Esophagus muscularis mucosa (tissue), 3 donors: Measurements from ENCODE around the gene FAM110A.

Experiments
- EP300 ChIP-seq: sonication (generic); formaldehyde crosslinking; IDR thresholded peaks from one replicate; pipeline ENCODE4 v1.6.1; 2017; ENCODE audit warnings: antibody characterized with exemption
- TF ChIP-seq, protein P1 (sequence below), 3 experiments: fragments of 200-600 bp in 2 of 3; fragments of 450-650 bp in 1 of 3; sonication (generic) in 2 of 3; IDR thresholded peaks; one replicate each; pipeline ENCODE4 v1.5.1; 2017 to 2019; ENCODE audit warnings: antibody characterized with exemption in 3 of 3, mild to moderate bottlenecking in 2 of 3, moderate library complexity in 1 of 3

DNA sequence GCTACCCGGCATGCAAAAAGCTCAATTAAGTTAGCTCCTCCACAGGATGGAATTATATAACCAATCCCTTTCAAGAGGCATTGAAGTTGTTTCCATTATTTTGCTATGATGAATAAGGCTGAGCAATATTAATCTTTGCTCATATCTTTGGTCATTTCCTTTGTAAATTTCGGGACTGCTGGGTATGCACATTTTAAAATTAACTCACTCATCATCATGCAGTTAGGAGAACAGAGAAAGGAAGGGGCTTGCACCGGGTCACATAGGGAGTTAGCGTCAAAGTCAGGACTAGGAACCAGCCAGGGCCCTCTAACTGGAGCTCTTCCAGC lies 430 bp upstream of the FAM110A start:
- TF ChIP-seq, protein P1, sequence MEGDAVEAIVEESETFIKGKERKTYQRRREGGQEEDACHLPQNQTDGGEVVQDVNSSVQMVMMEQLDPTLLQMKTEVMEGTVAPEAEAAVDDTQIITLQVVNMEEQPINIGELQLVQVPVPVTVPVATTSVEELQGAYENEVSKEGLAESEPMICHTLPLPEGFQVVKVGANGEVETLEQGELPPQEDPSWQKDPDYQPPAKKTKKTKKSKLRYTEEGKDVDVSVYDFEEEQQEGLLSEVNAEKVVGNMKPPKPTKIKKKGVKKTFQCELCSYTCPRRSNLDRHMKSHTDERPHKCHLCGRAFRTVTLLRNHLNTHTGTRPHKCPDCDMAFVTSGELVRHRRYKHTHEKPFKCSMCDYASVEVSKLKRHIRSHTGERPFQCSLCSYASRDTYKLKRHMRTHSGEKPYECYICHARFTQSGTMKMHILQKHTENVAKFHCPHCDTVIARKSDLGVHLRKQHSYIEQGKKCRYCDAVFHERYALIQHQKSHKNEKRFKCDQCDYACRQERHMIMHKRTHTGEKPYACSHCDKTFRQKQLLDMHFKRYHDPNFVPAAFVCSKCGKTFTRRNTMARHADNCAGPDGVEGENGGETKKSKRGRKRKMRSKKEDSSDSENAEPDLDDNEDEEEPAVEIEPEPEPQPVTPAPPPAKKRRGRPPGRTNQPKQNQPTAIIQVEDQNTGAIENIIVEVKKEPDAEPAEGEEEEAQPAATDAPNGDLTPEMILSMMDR (IDR thresholded peaks at IDR 0.05) = no peak
- no peak for TF ChIP-seq EP300
